HCT116 (cell line): ENCODE data around the gene NDUFAF5. TPM values are rescaled to one million over a fixed set of nuclear protein-coding genes. Genes with fewer than 3 reads are reported as not detected.

ENCODE experiments used
- ATAC-seq: fragments of 200-7000 bp; cut with Tn5 transposase; 2 replicates; pipeline ENCODE4 v1.9.1; 2020; ENCODE audit warnings: mild to moderate bottlenecking, moderate library complexity
- BruUV-seq: library from RNA; stranded (reverse); fragments of 400-500 nt; replicated peaks from 2 replicates; lab custom pipeline; 2021; lab: Mats Ljungman, UMichigan
- CTCF ChIA-PET: fragments of 300-600 bp; sonication (Branson Sonifier 250); formaldehyde crosslinking; loops from one replicate; lab custom pipeline; 2021; ENCODE audit warnings: antibody characterized with exemption; lab: Charles Lee
- POLR2A ChIA-PET: fragments of 300-600, 350-600 bp; sonication (Branson Sonifier 250); formaldehyde crosslinking; loops from one replicate; lab custom pipeline; 2021; ENCODE audit warnings: antibody characterized with exemption; lab: Charles Lee
- RAD21 ChIA-PET, 2 experiments: fragments of 300-600 bp; sonication (Branson Sonifier 250); formaldehyde crosslinking; loops; one replicate each; lab custom pipeline; 2023; ENCODE audit warnings: low total read pairs in 2 of 2; ENCODE audit not compliant: uncharacterized antibody in 2 of 2, unreplicated experiment in 2 of 2, low non-redundant PET in 1 of 2; lab: Charles Lee
- DNase-seq: peaks from one replicate; pipeline ENCODE4 v3.0.0-alpha.2; 2010; ENCODE audit warnings: low read depth, low spot score
- H2AFZ ChIP-seq: fragments of 200-600 bp; shearing (Covaris generic), sonication (generic); 2 replicates; pipeline ENCODE4 v1.6.1; 2017; ENCODE audit warnings: low read depth, mixed run types, mixed read lengths, antibody characterized with exemption, low read length; ENCODE audit not compliant: poor library complexity, severe bottlenecking
- H3K27ac ChIP-seq: 2 replicates; pipeline ENCODE4 v1.5.1; 2012; ENCODE audit warnings: low read depth, low read length
- H3K27me3 ChIP-seq: fragments of 200-600 bp; sonication (generic); 2 replicates; pipeline ENCODE4 v1.6.1; 2016; ENCODE audit warnings: mixed run types, low read length, mixed read lengths; ENCODE audit not compliant: insufficient read depth
- H3K36me3 ChIP-seq, 2 experiments: fragments of 200-500 bp in 1 of 2; fragments of 200-600 bp in 1 of 2; sonication (Bioruptor generic) in 1 of 2; sonication (generic) in 1 of 2; 2 replicates each; pipeline versions ENCODE4 v1.5.1 to v1.6.1; 2014 to 2016; ENCODE audit warnings: low read length in 2 of 2, inconsistent platforms in 1 of 2, mixed read lengths in 1 of 2, mixed run types in 1 of 2; ENCODE audit not compliant: insufficient read depth in 2 of 2, control insufficient read depth in 1 of 2
- H3K4me1 ChIP-seq, 2 experiments: fragments of 200-600 bp in 1 of 2; sonication (generic) in 1 of 2; 2 replicates each; pipeline versions ENCODE4 v1.5.1 to v1.6.1; 2012 to 2017; ENCODE audit warnings: low read length in 2 of 2, inconsistent platforms in 1 of 2, mild to moderate bottlenecking in 1 of 2, mixed read lengths in 1 of 2, mixed run types in 1 of 2, moderate library complexity in 1 of 2; ENCODE audit not compliant: insufficient read depth in 2 of 2, control insufficient read depth in 1 of 2
- H3K4me2 ChIP-seq: fragments of 200-600 bp; sonication (generic); 2 replicates; pipeline ENCODE4 v1.6.1; 2017; ENCODE audit warnings: mixed run types, low read length, mixed read lengths
- H3K4me3 ChIP-seq, 2 experiments: fragments of 200-600 bp in 1 of 2; sonication (generic) in 1 of 2; replicated peaks in 1 of 2; 2 replicates each; pipeline ENCODE4 v1.5.1; 2011 to 2016; ENCODE audit warnings: low read length in 2 of 2, control low read depth in 1 of 2, low read depth in 1 of 2, mild to moderate bottlenecking in 1 of 2, mixed read lengths in 1 of 2, mixed run types in 1 of 2
- H3K79me2 ChIP-seq: fragments of 200-600 bp; sonication (generic); 2 replicates; pipeline ENCODE4 v1.6.1; 2017; ENCODE audit warnings: mild to moderate bottlenecking, mixed run types, low read length, moderate library complexity, mixed read lengths; ENCODE audit not compliant: insufficient read depth
- H3K9ac ChIP-seq: fragments of 200-600 bp; sonication (generic); 2 replicates; pipeline ENCODE4 v1.6.1; 2016; ENCODE audit warnings: low read length, mixed read lengths
- H3K9me2 ChIP-seq: fragments of 200-600 bp; sonication (generic), shearing (Covaris generic); 2 replicates; pipeline ENCODE4 v1.6.1; 2017; ENCODE audit warnings: mixed run types, mild to moderate bottlenecking, moderate library complexity; ENCODE audit not compliant: insufficient read depth
- H3K9me3 ChIP-seq, 2 experiments: fragments of 200-500 bp in 1 of 2; fragments of 200-600 bp in 1 of 2; sonication (Bioruptor generic) in 1 of 2; sonication (generic) in 1 of 2; 2 replicates each; pipeline ENCODE4 v1.6.1; 2014 to 2017; ENCODE audit warnings: low read length in 2 of 2, mixed read lengths in 2 of 2, inconsistent platforms in 1 of 2, low read depth in 1 of 2, mild to moderate bottlenecking in 1 of 2, mixed run types in 1 of 2, moderate library complexity in 1 of 2; ENCODE audit not compliant: control insufficient read depth in 1 of 2, insufficient read depth in 1 of 2
- H4K20me1 ChIP-seq: fragments of 200-600 bp; sonication (generic), shearing (Covaris generic); 2 replicates; pipeline ENCODE4 v1.6.1; 2017; ENCODE audit warnings: mixed run types, mild to moderate bottlenecking, moderate library complexity; ENCODE audit not compliant: insufficient read depth
- CBX3 ChIP-seq: IDR thresholded peaks from 2 replicates; pipeline ENCODE4 v1.6.1; 2012; ENCODE audit warnings: low read depth
- CEBPB ChIP-seq: IDR thresholded peaks from 2 replicates; pipeline ENCODE4 v1.6.1; 2012; ENCODE audit warnings: low read depth
- CTCF ChIP-seq, 3 experiments: fragments of 200-600 bp in 1 of 3; sonication (generic) in 1 of 3; IDR thresholded peaks in 2 of 3; conservative IDR thresholded peaks in 1 of 3; 2 replicates each; pipeline ENCODE4 v1.5.1; 2012 to 2017; ENCODE audit warnings: low read depth in 2 of 3, low read length in 2 of 3, antibody characterized with exemption in 1 of 3, borderline replicate concordance in 1 of 3, control low read depth in 1 of 3, mild to moderate bottlenecking in 1 of 3, mixed read lengths in 1 of 3, mixed run types in 1 of 3, moderate library complexity in 1 of 3; ENCODE audit not compliant: insufficient read depth in 1 of 3
- EGR1 ChIP-seq: IDR thresholded peaks from 2 replicates; pipeline ENCODE4 v1.6.1; 2012; ENCODE audit warnings: low read depth
- ELF1 ChIP-seq: IDR thresholded peaks from 2 replicates; pipeline ENCODE4 v1.6.1; 2012; ENCODE audit warnings: low read depth, borderline replicate concordance
- EZH2 ChIP-seq: fragments of 200-600 bp; sonication (generic); IDR thresholded peaks from 2 replicates; pipeline ENCODE4 v1.6.1; 2017; ENCODE audit warnings: antibody characterized with exemption, mixed run types
- EZH2phosphoT487 ChIP-seq: fragments of 200-600 bp; IDR thresholded peaks from 2 replicates; pipeline ENCODE4 v1.6.1; 2018; ENCODE audit warnings: antibody characterized with exemption, borderline replicate concordance
- FOSL1 ChIP-seq: IDR thresholded peaks from 2 replicates; pipeline ENCODE4 v1.6.1; 2012; ENCODE audit warnings: low read depth
- JUND ChIP-seq: IDR thresholded peaks from 2 replicates; pipeline ENCODE4 v1.6.1; 2012
- POLR2A ChIP-seq: IDR thresholded peaks from 2 replicates; pipeline ENCODE4 v1.7.0; 2011; ENCODE audit warnings: borderline replicate concordance; ENCODE audit not compliant: insufficient read depth, insufficient read length; ENCODE audit errors: extremely low read depth
- POLR2AphosphoS5 ChIP-seq: IDR thresholded peaks from 2 replicates; pipeline ENCODE4 v1.6.1; 2011; ENCODE audit warnings: mild to moderate bottlenecking, low read depth, low read length, moderate library complexity
- RAD21 ChIP-seq: IDR thresholded peaks from 2 replicates; pipeline ENCODE4 v1.6.1; 2012; ENCODE audit warnings: low read depth, mild to moderate bottlenecking
- REST ChIP-seq: IDR thresholded peaks from 2 replicates; pipeline ENCODE4 v1.6.1; 2012; ENCODE audit warnings: low read depth
- SIN3A ChIP-seq: IDR thresholded peaks from 2 replicates; pipeline ENCODE4 v1.6.1; 2012; ENCODE audit warnings: low read depth
- SP1 ChIP-seq: IDR thresholded peaks from 2 replicates; pipeline ENCODE4 v1.6.1; 2012; ENCODE audit warnings: low read depth
- SRF ChIP-seq: IDR thresholded peaks from 2 replicates; pipeline ENCODE4 v1.6.1; 2012; ENCODE audit warnings: low read depth
- TCF7L2 ChIP-seq: IDR thresholded peaks from 2 replicates; pipeline ENCODE4 v1.7.0; 2011; ENCODE audit warnings: borderline replicate concordance, inconsistent platforms; ENCODE audit not compliant: insufficient read depth, insufficient read length; ENCODE audit errors: extremely low read depth
- YY1 ChIP-seq: IDR thresholded peaks from 2 replicates; pipeline ENCODE4 v1.6.1; 2011; ENCODE audit warnings: low read length, low read depth, moderate library complexity, mild to moderate bottlenecking; ENCODE audit not compliant: insufficient replicate concordance; ENCODE audit errors: extremely low read depth
- ZNF274 ChIP-seq: fragments of 200-500 bp; sonication (Bioruptor generic); IDR thresholded peaks from 2 replicates; pipeline ENCODE4 v1.6.1; 2014; ENCODE audit warnings: mild to moderate bottlenecking, low read depth, low read length, inconsistent platforms
- intact Hi-C: fragments of 100-400 bp; cut with micrococcal nuclease; formaldehyde crosslinking; loops from 2 replicates; pipeline ENCODE4 v1.10.0; 2022
- total RNA-seq: library from RNA; stranded (reverse); gene quantifications from one replicate; pipeline ENCODE4 v1.2.1, GENCODE V29; 2021; ENCODE audit not compliant: unreplicated experiment
- TF ChIP-seq, protein P1 (sequence below): IDR thresholded peaks from 2 replicates; pipeline ENCODE4 v1.6.1; 2012

The NDUFAF5 gene
- total RNA-seq, 1 experiment from 2014 or later = 30.8 TPM

- no peak overlapping the region for H3K9ac ChIP-seq
- POLR2A ChIA-PET = no interaction called here
- H2AFZ ChIP-seq = no peak overlapping the region
- TF ChIP-seq YY1 (no peak), CBX3 (no peak), SP1 (no peak), FOSL1 (no peak), RAD21 (no peak), JUND (no peak), TCF7L2 (no peak), POLR2A (no peak), SRF (no peak), EZH2phosphoT487 (no peak), CEBPB (no peak), EZH2 (no peak), EGR1 (no peak), SIN3A (no peak), POLR2AphosphoS5 (no peak), REST (no peak), ZNF274 (no peak), ELF1 (no peak), CTCF (IDR thresholded peaks at IDR 0.05 in 2 of 3, conservative IDR thresholded peaks at IDR 0.05 in 1 of 3; ENCODE audit: borderline replicate concordance in 1 of 3, insufficient read depth in 1 of 3, low read depth in 2 of 3, low read length in 2 of 3) (no peak)
- TF ChIP-seq, protein P1, sequence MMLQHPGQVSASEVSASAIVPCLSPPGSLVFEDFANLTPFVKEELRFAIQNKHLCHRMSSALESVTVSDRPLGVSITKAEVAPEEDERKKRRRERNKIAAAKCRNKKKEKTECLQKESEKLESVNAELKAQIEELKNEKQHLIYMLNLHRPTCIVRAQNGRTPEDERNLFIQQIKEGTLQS = no peak
- TF ChIP-seq, all 23 proteins: peak for 0
- H3K79me2 ChIP-seq = no peaks in the 10 kb centered on the region
- DNase-seq (no peak), ATAC-seq (no peak)
- intact Hi-C loops = no loop called here
- ChIA-PET CTCF (no interaction called here), RAD21 (no interaction called here)
- no peak overlapping the region for H3K4me2 ChIP-seq
- H3K9me3 ChIP-seq = no peaks in the 10 kb centered on the region
- BruUV-seq = no TSS peak
- peaks cover 48 to 50% of the 10 kb centered on the region in 2 experiments; a peak in 3 of 4 replicates for H3K36me3 ChIP-seq
- H4K20me1 ChIP-seq = peaks cover 5% of the 10 kb centered on the region; the same call in 1 of the 2 replicates
- H3K4me3 ChIP-seq = no peak overlapping the region
- no peaks in the 10 kb centered on the region for H3K4me1 ChIP-seq
- no peak overlapping the region for H3K27ac ChIP-seq
- no peaks in the 10 kb centered on the region for H3K27me3 ChIP-seq
- no peaks in the 10 kb centered on the region for H3K9me2 ChIP-seq
Observed at GRCh38 chr20:13814672-13815071, 29.8 kb downstream of the NDUFAF5 start.
